Measurements from ENCODE around the gene PRKCE.

The PRKCE gene

GRCh38 chr2:46051085-46051484 is 399.6 kb downstream of the PRKCE start:
- FAIRE-seq (no peak), DNase-seq (ENCODE audit: insufficient read length, low spot score) (no peak)

- DNase-seq (ENCODE audit: insufficient read length, low spot score) (no peak), FAIRE-seq (no peak)
These were observed 402.1 kb downstream of the PRKCE start for GRCh38 chr2:46053564-46053963.

GRCh38 chr2:46056541-46056940 is 405.1 kb downstream of the PRKCE start:
- DNase-seq (ENCODE audit: insufficient read length, low spot score): no peak
- FAIRE-seq: no peak

GRCh38 chr2:46058140-46058539 is 406.7 kb downstream of the PRKCE start:
- DNase-seq (ENCODE audit: insufficient read length, low spot score): no peak
- FAIRE-seq: no peak

- FAIRE-seq (peak; percentile 80), DNase-seq (ENCODE audit: insufficient read length, low spot score) (peak; percentile 85)
These were observed 411.4 kb downstream of the PRKCE start for GRCh38 chr2:46062637-46063412.

GRCh38 chr2:46064396-46064795 is 412.9 kb downstream of the PRKCE start:
- no peak for DNase-seq (ENCODE audit: insufficient read length, low spot score)
- FAIRE-seq: no peak

GRCh38 chr2:46065152-46065551 is 413.7 kb downstream of the PRKCE start:
- DNase-seq (ENCODE audit: insufficient read length, low spot score): no peak
- no peak for FAIRE-seq

- FAIRE-seq: no peak
- no peak for DNase-seq (ENCODE audit: insufficient read length, low spot score)
These were observed 414.6 kb downstream of the PRKCE start for GRCh38 chr2:46066116-46066515.

GRCh38 chr2:46066601-46067000 is 415.1 kb downstream of the PRKCE start:
- FAIRE-seq (no peak), DNase-seq (ENCODE audit: insufficient read length, low spot score) (no peak)

GRCh38 chr2:46067062-46067461 is 415.6 kb downstream of the PRKCE start:
- DNase-seq (ENCODE audit: insufficient read length, low spot score): no peak
- FAIRE-seq: no peak

GRCh38 chr2:46067501-46068305 is 416.2 kb downstream of the PRKCE start:
- peak; percentile 77 for FAIRE-seq
- peak; percentile 78 for DNase-seq (ENCODE audit: insufficient read length, low spot score)

- no peak for DNase-seq (ENCODE audit: insufficient read length, low spot score)
- no peak for FAIRE-seq
These were observed 417.2 kb downstream of the PRKCE start for GRCh38 chr2:46068636-46069035.

GRCh38 chr2:46071074-46071473 is 419.6 kb downstream of the PRKCE start:
- FAIRE-seq: no peak

GRCh38 chr2:46072101-46072820 is 420.8 kb downstream of the PRKCE start:
- FAIRE-seq: no peak
- DNase-seq (ENCODE audit: insufficient read length, low spot score): no peak

More at GRCh38 chr2:46071074-46071473, 419.6 kb downstream of the PRKCE start:
- no peak for DNase-seq (ENCODE audit: insufficient read length, low spot score)

- FAIRE-seq: peak; percentile 94
- peak; percentile 90 for DNase-seq (ENCODE audit: insufficient read length, low spot score)
These were observed 422.1 kb downstream of the PRKCE start for GRCh38 chr2:46073540-46074046.

GRCh38 chr2:46074501-46074900 is 423.0 kb downstream of the PRKCE start:
- DNase-seq (ENCODE audit: insufficient read length, low spot score) (no peak), FAIRE-seq (no peak)

- no peak for DNase-seq (ENCODE audit: insufficient read length, low spot score)
- FAIRE-seq: no peak
These were observed 424.4 kb downstream of the PRKCE start for GRCh38 chr2:46075848-46076247.

- DNase-seq (ENCODE audit: insufficient read length, low spot score): no peak
- no peak for FAIRE-seq
These were observed 424.8 kb downstream of the PRKCE start for GRCh38 chr2:46076251-46076650.

- no peak for FAIRE-seq
- no peak for DNase-seq (ENCODE audit: insufficient read length, low spot score)
These were observed 425.4 kb downstream of the PRKCE start for GRCh38 chr2:46076875-46077274.

- FAIRE-seq: no peak
- DNase-seq (ENCODE audit: insufficient read length, low spot score): no peak
These were observed 426.1 kb downstream of the PRKCE start for GRCh38 chr2:46077522-46078107.
